Gastrocnemius medialis (tissue), 4 donors: Measurements from ENCODE around the gene CALML5.

Source experiments
- POLR2A ChIP-seq, 2 donors: fragments of 450-650 bp; IDR thresholded peaks; one replicate each; pipeline ENCODE4 v1.6.1; 2017; ENCODE audit warnings: antibody characterized with exemption in 2 of 2, mild to moderate bottlenecking in 2 of 2, moderate library complexity in 2 of 2
- TF ChIP-seq, protein P1 (sequence below), 5 experiments: fragments of 450-650 bp in 3 of 5; fragments of 200-600 bp in 2 of 5; sonication (generic) in 2 of 5; IDR thresholded peaks in 4 of 5; conservative IDR thresholded peaks in 1 of 5; 1 replicate in 4 of 5; 2 replicates in 1 of 5; pipeline ENCODE4 v1.5.1; 2016 to 2019; ENCODE audit warnings: antibody characterized with exemption in 5 of 5, mild to moderate bottlenecking in 3 of 5, moderate library complexity in 3 of 5

DNA sequence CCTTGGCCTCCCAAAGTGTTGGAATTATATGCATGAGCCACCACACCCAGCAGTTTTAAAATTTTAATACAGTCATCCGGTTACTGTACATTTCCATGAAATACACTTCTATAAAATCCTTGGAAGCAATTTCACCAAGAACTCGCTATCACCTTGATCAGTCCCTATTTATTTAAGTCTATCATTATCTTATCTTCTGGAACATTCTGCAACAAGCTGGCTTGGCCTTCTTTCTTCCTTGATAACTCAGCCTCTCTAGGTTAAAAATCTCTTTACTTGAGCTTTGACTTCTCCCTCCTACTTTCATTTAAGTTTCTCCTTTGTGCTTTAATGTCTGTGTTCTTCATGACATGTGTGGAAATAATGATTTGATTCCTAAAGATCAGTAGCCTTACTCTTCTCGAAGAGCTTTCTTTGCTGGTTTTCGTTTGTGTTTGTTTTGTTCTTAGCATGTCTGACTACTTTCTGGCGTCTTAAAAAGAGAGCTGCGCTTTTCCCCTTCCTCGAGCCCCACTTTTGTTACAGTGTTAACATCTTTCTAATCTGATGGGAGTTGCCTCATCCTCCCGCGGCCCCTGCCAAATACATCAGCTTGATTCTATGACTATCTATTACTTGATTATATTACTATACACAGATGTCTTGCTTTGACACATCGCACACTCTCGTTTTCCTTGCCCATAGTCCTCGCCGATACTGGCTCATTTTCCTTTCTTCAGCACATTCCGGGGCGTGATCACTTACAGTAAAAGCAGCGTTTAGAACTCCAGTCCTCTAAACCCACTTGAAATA, 11.1 kb upstream of the CALML5 start:
- TF ChIP-seq, protein P1, sequence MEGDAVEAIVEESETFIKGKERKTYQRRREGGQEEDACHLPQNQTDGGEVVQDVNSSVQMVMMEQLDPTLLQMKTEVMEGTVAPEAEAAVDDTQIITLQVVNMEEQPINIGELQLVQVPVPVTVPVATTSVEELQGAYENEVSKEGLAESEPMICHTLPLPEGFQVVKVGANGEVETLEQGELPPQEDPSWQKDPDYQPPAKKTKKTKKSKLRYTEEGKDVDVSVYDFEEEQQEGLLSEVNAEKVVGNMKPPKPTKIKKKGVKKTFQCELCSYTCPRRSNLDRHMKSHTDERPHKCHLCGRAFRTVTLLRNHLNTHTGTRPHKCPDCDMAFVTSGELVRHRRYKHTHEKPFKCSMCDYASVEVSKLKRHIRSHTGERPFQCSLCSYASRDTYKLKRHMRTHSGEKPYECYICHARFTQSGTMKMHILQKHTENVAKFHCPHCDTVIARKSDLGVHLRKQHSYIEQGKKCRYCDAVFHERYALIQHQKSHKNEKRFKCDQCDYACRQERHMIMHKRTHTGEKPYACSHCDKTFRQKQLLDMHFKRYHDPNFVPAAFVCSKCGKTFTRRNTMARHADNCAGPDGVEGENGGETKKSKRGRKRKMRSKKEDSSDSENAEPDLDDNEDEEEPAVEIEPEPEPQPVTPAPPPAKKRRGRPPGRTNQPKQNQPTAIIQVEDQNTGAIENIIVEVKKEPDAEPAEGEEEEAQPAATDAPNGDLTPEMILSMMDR (IDR thresholded peaks at IDR 0.05 in 4 of 5, conservative IDR thresholded peaks at IDR 0.05 in 1 of 5): no peak
- TF ChIP-seq POLR2A (IDR thresholded peaks at IDR 0.05): no peak
